HG03342 (cell line): ENCODE results near the gene TMEM30A.
A peak's percentile ranks its signal among the peaks of the same experiment; 100 is the strongest.

Source experiments
- ATAC-seq: cut with Tn5 transposase; IDR thresholded peaks from one replicate; pipeline ENCODE4 v1.9.1; 2021; ENCODE audit warnings: mild to moderate bottlenecking, moderate library complexity; ENCODE audit not compliant: unreplicated experiment

Gene TMEM30A

DNA sequence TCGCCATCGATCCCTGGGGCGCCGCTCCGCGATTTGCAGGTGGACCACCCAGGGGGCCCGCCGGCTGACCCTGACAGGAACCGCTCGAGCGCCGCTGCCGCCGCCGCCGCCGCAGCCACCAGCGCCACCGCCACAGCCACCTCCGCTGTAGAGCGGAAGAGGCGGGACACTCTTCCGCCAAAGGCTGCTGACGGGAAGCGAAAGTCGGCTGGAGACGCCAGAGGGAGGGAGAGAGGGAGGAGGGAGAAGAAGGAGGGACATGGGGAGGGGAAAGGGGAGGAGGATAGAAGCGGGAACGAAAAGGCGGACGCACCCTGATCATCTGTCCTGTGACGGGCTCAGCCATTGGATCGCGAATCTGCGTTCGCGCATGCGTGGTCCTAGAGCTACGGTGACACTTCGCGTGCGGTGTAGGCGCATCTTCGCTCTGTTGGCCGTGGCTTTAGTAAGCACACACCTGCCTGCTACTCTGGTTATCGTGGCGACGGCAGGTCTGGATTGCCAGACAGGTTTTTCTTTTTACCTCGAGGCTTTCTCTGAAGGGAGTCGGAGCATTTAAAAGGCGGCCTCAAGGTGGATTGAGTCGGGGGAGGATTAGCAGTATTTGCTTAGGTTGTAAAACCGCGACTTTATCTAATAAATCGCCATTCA, at the start of gene TMEM30A:
Gene TMEM30A, minus strand, starts transcription at position 161 of the 651 bp plus-strand sequence. Its CDS starts 154 bp downstream, at position 7.
- ATAC-seq: peak; percentile 88

DNA sequence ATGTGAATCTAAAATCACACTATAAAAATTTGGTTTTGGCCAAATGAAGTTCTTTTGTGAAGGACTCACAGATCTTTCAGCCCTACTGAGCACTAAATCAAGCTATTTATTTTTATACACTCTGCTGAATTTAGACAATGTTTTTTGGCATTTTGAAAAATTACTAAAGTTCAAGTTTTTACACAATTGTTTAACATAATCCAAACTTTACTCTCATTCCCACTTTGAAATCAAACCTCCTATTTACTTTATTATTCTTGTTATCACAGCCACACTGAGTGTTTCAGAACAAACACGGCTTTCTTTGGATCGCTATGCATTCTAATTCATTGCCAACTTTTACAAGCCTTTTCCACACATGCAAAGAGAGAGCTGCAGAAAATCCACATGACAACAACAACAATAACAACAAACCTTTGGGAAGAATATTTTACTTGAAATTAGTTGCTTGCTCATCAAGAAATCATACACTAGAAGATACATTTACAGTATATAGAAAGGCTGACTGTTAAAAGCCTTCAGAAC, 49.1 kb upstream of the TMEM30A start:
- no peak for ATAC-seq

- ATAC-seq: no peak
These were observed 46.6 kb upstream of the TMEM30A start for GRCh38 chr6:75331151-75331550.

GRCh38 chr6:75329703-75330102, 45.1 kb upstream of the TMEM30A start:
- ATAC-seq: no peak

DNA sequence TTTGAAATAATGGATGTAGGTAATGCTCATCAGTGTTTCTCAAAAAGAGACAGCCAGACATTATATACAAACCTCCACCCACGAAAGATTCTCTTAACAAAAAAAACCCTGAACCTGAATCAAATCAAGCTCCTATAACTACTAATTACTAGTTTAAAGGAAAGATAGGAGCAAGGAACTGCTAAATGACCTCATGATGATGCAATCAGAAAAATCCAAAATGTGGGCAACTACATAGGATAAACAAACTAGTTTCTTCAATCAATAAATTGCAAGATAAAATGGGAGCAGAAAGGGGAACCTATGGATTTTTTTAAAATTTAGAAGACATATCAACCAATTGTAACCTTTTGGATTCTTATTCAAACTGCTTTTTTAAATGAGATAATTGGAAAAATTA, 43.2 kb upstream of the TMEM30A start:
- no peak for ATAC-seq

DNA sequence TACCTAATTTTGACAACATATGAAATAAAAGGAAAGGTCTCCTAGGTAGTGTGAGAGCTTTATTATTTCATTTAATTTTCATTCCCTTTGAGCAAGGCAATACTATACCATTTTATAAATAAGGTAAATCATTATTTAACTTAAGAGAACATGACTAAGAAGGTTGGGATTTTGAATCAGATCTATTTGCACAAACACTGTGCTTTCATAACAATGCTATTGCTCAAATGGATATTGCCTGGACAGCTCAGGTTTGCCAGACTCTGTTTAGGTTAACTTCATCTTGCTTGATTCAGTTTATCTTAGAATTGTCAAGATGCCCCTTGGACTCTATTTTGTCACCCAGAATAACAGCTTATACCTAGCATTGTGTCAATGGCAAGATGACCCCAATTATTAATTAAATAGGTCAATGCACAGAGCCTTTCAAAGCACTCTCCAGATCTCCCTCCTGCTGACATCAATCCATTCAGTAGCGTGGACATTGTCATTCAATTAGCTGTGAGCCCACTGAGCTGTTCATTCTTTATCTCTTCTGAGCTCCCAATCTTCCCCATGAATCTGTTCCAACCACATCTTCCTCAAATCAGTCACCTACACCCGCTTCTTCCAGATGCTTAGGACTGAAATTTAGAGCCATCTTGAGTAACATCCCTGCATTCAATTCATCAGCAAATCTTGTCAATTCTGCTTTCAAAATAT, 42.1 kb upstream of the TMEM30A start:
- no peak for ATAC-seq

DNA sequence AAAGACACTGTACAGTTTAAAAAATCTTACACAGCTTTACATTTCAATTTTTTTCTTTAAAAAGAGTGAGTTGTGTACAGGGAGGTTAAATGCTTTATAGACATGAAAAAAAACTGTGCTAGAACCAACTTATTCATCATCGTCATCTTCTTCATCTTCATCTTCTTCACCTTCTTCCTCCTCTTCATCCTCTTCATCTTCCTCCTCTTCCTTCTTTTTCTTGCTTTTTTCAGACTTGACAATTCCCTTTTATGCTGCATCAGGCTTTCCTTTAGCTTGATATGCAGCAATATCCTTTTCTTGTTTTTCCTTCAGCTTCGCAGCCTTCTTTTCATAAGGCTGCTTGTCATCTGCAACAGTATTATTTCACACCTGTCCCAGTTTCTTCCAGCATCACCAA, 34.3 kb upstream of the TMEM30A start:
- no peak for ATAC-seq

- no peak for ATAC-seq
These were observed 33.1 kb upstream of the TMEM30A start for GRCh38 chr6:75317503-75318206.

DNA sequence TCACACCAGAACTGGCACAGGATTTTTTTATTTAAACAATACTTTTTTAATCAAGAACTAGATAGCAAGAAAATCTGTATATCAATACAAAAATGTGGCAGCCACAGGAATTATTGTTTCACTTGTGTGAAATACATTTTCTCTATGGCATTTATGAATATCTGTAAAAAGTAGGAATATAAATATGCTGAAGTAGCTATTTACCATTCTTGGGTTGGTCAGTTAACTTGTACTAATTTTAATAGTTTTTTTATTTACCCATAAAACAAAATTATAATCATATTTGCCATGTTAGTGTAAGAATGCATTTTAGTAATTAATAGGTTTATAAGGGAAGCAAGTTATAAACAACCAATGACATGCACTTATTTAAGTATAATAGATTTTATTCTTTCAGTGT, 31.4 kb upstream of the TMEM30A start:
- ATAC-seq: no peak

- ATAC-seq: no peak
These were observed 23.8 kb upstream of the TMEM30A start for GRCh38 chr6:75308250-75308988.

DNA sequence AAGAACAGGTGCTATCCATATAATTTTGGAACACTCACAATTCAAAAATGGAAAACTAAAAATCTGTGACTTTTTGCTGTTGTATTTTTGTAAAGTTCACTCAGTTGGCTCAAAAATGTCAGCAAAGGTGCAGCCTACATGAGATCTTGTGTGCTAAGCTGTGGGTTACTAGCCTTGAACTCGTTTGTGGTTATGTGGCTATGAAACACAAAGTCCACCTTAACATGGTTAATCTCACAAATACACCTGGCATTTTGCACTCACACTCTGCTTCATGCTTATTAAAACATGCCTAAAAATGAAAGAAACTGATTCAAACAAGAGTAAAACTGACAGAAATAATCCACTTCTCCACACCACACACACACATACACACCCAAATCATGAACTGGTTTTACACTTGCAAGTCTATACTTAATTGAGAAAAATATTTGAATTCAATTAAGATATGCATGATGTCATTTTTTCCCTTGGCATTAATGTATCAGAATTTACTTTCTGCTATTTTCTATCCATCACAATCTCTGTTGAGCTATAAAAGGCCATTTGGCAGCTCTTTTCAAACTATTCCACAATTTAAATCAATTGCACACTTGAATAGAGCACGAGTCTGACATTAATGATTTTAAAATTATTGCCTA, 22.9 kb upstream of the TMEM30A start:
- ATAC-seq: no peak

GRCh38 chr6:75306064-75306463, 21.5 kb upstream of the TMEM30A start:
- no peak for ATAC-seq

- no peak for ATAC-seq
These were observed 21.0 kb upstream of the TMEM30A start for GRCh38 chr6:75305573-75305972.

DNA sequence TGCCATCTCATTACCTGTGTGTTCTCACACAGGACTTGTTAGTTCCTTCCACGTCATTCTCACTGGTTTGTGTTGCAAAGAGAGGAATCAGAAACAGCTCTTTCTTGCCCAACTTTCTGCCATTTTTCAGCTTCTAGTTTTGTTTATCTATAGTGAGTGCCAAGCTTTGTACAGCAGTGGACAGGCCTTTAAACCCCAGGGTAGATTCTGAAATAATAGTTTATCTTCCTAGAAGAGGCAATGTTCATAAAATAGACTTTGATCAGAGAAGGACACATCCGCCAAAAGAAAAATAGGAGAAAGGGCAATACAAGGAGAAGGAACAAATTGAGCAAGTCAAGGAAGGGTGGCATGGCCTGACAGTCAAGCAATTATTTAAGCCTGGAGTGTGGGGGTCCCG, 17.7 kb upstream of the TMEM30A start:
- no peak for ATAC-seq

- no peak for ATAC-seq
These were observed 16.9 kb upstream of the TMEM30A start for GRCh38 chr6:75301537-75301936.

DNA sequence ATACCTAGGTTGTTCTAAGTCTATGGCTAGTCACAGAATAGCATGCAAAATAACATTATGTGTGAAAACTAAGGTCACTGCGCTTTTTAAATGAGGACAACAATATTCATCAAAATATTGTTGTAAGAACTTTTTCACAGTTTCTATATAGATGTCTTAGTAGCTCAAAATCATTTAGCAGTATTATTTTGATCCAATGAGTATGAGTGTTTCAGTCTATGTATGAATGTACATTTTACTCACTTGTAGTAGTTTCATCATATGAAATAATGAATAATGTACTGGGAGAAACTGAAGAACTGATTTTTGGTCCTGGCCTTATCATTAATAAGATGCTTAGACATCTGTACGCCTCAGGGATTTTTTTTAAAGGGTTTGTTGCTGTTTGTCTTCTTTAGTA, 16.5 kb upstream of the TMEM30A start:
- ATAC-seq: no peak

DNA sequence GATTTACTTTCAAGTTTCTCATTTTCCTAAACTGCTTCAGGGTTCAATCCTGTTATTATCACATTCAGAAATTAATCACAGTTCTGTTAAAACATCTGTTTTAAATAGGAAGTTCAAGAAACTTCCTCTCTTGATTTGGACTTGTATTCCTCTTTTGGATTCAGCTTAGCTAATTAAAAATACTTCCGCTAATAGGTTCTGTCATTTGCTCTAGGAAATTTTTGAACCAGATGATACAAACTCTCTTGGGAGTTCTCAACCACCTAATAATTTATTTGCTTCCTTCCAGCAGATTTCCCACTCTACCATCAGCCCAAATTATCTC, 15.9 kb upstream of the TMEM30A start:
- ATAC-seq: no peak

- ATAC-seq: no peak
These were observed 15.4 kb upstream of the TMEM30A start for GRCh38 chr6:75299801-75300530.

DNA sequence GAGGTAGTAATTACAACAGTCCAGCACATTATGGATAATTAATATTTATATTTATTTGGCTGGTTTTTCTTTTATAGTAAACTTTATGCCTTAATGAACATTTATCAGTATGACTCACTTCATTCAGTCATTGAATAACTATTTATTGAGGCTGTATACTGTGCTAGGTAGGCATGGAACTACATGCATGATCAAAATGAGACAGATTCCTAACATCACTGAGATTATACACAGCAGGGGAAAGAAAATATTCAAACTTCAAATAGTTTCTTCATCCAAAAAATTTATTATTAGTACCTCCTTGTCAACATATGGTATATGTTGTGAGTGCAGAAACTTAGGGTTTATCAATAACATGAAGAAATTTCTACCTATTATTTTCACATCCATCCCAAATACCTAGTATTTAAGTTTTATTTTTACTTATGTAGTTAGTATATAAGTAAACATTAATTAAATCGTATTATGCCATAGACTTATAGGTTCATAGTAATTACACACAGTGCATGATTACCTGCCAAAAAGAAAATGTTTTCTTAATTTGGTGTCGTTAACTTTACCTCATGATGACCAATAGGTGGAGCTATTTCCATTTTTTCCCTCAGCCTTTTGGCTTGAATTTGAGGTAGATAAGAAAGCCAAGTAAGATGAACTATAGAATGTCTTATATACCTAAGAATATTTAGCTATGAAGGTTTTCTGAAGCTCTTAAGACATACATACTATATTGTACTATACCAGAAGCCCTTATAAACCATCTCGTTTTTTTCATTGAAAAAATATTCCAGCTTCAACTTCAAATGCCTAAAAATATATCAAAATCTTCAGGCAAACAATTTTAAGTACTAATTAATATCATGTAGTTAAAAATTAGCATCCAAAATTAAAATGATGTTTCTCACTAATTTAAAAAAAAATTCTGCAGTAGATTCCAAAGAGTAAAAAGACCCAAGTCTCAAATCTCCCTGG, 12.5 kb upstream of the TMEM30A start:
- ATAC-seq: peak; percentile 80
